ENCODE data around the gene TMOD1.

- TF ChIP-seq, protein P1, sequence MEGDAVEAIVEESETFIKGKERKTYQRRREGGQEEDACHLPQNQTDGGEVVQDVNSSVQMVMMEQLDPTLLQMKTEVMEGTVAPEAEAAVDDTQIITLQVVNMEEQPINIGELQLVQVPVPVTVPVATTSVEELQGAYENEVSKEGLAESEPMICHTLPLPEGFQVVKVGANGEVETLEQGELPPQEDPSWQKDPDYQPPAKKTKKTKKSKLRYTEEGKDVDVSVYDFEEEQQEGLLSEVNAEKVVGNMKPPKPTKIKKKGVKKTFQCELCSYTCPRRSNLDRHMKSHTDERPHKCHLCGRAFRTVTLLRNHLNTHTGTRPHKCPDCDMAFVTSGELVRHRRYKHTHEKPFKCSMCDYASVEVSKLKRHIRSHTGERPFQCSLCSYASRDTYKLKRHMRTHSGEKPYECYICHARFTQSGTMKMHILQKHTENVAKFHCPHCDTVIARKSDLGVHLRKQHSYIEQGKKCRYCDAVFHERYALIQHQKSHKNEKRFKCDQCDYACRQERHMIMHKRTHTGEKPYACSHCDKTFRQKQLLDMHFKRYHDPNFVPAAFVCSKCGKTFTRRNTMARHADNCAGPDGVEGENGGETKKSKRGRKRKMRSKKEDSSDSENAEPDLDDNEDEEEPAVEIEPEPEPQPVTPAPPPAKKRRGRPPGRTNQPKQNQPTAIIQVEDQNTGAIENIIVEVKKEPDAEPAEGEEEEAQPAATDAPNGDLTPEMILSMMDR (IDR thresholded peaks at IDR 0.05), result no peak
- no peak for TF ChIP-seq POLR2A (IDR thresholded peaks at IDR 0.05)
Measured at GRCh38 chr9:97548379-97548778, 46.9 kb downstream of the TMOD1 start.

Measured in uterus (tissue), 2 donors.